Measurements from ENCODE around the gene ZNF717.
A peak's percentile ranks its signal among the peaks of the same experiment; 100 is the strongest.
"Not testable (repeated sequence)": the region's sequence is repeated elsewhere in the genome, so short reads cannot be mapped to it uniquely, and the experiment has no call there.

The ZNF717 gene

GRCh38 chr3:75785081-75785755 is at the start of gene ZNF717:
Gene ZNF717, minus strand, starts transcription at chr3:75785549. Its CDS starts 2,187 bp downstream, at chr3:75783362.
- DNase-seq (ENCODE audit: low read depth), result peak; percentile 88

DNA sequence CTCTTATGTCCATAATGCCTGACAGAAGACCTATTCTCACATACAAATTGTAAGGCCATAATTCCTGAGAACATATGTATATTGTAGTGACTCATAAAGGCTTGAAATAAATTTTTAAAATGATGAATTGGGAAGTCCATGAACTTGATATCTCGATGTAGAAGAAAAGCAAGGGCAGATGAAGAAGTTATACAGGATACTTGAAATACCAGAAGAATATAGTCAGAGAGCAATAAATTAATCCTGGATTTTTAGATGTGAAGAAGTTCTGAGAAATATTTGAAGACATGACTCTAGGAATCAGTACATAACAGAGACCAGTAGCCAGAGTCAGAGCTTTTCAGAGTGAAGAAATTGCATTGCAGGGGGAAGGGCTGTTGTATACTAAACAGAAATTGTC is 45.7 kb upstream of the ZNF717 start:
- DNase-seq (ENCODE audit: low read depth), result not testable (repeated sequence)

DNA sequence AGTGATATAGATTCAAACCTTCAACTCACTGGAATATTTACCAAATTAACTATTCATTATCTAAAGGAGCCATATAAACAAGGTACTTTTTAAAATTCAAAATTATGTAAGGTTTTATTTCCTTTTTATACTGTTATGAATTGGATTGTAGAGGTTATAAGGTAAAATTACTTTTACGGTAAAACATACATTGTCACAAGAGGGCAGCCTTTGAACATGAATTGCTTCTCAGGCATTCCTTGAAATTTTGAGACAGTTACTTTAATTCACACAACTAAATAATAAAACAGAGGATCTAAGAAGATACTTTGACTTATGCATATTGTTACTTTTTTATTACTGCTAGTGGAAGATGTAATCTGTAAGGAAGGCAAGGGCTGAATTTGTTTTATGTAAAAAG is 32.7 kb upstream of the ZNF717 start:
- DNase-seq (ENCODE audit: low read depth), result not testable (repeated sequence)

DNA sequence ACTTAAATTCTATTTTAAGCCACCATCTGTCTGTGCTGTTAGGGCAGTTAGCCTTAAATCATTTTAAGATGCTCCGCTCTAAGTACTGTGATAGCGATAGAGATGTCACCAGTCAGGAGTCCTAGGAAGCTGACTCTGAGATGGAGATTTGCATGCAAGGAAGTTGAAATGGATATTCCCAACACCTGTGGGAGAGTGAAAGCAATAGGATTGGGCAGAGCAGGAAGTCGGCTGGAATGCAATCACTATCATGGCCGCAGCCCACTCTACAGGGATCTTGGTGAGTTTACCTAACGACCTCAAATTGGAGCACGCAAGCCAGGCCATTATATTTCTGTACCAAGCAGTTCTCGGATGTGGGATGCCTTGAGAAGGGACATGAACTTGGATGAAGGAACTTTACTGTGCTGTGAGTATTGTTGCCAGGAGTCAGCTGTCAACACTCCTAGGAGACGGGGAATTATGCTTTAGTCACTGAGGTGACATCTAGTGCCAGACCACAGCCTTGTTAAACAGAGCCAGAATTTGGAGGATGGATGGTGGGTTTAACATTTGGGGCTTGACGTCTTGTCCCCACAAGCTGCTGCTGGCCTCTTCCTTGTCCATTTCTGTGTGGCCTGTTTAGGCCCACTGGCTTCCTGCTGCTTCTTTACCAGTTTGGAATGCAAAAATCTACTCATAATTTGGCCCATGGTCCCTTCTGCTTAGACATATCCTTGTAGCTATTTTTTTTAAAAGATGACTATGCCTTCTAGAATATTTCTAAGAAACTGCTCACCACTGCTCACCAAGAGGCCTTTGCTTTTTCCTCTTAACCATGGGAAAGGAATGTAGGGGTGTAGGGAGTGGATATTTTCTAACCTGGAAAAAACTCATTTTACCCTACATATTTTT is 31.2 kb upstream of the ZNF717 start:
- DNase-seq (ENCODE audit: low read depth), result not testable (repeated sequence)

- DNase-seq (ENCODE audit: low read depth), result no peak
These were observed 29.4 kb upstream of the ZNF717 start for GRCh38 chr3:75814797-75815196.

- DNase-seq (ENCODE audit: low read depth), result no peak
These were observed 2.8 kb downstream of the ZNF717 start for GRCh38 chr3:75782506-75782905.

- DNase-seq (ENCODE audit: low read depth), result no peak
These were observed 4.1 kb downstream of the ZNF717 start for GRCh38 chr3:75781079-75781745.

DNA sequence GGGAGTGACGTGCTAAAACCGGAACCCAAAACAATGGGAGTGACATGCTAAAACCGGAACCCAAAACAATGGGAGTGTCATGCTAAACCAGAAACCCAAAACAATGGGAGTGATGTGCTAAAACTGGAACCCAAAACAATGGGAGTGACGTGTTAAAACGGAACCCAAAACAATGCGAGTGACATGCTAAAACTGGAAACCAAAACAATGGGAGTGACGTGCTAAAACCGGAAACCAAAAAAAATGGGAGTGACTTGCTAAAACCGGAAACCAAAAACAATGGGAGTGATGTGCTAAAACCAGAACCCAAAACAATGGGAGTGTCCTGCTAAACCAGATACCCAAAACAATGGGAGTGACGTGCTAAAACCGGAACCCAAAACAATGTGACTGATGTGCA is 7.6 kb downstream of the ZNF717 start:
- not testable (repeated sequence) for DNase-seq (ENCODE audit: low read depth)

GRCh38 chr3:75771631-75772030 is 13.7 kb downstream of the ZNF717 start:
- DNase-seq (ENCODE audit: low read depth), result not testable (repeated sequence)

- no peak for DNase-seq (ENCODE audit: low read depth)
These were observed 16.9 kb downstream of the ZNF717 start for GRCh38 chr3:75768303-75769017.

DNA sequence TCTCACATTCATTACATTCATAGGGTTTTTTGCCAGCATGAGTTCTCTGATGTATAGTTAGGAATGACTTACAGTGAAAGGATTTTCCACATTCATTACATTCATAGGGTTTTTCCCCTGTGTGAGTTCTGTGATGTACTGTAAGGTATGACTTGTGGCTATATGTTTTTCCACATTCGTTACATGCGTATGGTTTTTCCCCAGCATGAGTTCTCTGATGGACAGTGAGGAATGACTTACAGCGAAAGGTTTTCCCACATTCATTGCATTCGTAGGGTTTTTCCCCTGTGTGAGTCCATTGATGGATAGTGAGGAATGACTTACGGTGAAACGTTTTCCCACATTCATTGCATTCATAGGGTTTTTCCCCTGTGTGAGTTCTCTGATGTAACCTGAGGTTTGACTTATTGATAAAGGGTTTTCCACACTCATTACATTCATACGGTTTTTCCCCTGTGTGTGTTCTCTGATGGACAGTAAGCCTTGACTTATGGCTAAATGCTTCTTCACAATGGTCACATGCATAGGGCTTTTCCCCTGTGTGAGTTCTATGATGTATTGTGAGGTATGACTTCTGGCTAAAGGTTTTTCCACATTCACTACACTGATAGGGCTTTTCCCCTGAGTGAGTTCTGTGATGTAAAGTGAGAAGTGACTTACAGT is 47.4 kb downstream of the ZNF717 start:
- no peak for DNase-seq (ENCODE audit: low read depth)

DNA sequence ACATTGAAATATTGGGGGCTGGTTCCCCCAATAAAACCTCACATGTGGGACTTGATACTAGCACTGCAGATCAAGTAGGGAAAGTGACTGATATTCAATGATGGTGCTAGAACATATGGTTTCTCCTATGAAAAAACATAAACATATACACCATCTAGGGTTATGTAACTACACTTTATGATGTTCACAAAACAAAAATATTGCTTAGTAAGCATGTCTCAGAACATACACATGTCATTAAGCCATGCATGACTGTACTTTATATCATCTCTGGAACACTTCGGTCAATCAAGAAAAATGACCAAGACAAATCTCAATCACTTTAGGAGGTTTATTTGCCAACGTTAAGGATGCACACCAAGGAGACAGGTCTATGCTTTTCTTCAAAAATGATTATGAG is 57.4 kb downstream of the ZNF717 start:
- DNase-seq (ENCODE audit: low read depth), result no peak

DNA sequence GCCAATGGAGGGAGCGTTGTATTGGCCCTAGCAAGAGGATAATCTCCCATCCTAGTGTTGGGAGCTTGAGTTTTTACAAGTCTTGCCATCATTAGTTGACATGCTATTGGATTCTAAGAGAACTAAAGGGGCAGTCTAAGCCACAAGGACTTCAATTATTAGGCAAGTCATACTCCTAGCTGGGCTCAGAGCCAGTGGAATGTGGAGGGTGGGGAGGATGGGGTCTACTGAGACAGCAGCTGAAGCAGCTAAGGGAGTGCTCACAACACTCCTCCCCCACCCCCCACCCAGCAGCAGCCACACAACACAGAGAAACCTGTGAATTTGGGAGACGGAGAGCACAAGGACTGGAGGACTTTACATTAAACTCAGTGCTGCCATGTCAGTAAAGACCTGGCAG is 93.3 kb downstream of the ZNF717 start:
- no peak for DNase-seq (ENCODE audit: low read depth)

DNA sequence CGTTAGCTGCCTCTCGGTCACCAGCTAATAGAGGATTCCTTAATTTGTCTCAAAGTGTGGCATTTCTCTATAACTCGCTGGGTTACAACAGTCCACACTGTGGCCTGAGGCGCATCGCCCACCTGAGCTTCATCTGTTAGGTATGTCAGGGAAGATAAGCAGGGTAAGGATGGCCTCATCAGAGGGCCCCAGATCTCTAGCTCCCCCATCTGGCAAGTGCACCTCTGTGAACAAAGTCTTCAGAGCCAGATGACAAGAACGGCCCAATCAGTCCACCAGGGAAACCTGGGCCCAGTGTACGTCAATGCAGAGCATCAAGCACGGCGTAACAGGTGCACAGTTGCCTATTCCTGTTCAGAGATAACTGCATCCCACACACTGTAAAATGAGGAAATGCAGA is 98.0 kb downstream of the ZNF717 start:
- no peak for DNase-seq (ENCODE audit: low read depth)

All from activated gamma-delta T cell treated with anti-CD3 and anti-CD28 coated beads, Interleukin-2, amount 50 U/mL, for 16 hours (primary cell).